DND-41 (cell line): Measurements from ENCODE around the gene TTLL11.

Experiments
- ATAC-seq: fragments of 200-7000 bp; cut with Tn5 transposase; 3 replicates; pipeline ENCODE4 v1.9.1; 2021; ENCODE audit warnings: low read depth; ENCODE audit not compliant: insufficient read depth
- DNase-seq: peaks from one replicate; pipeline ENCODE4 v3.0.0-alpha.2; 2020
- H2AFZ ChIP-seq: 2 replicates; pipeline ENCODE4 v1.6.0; 2012; ENCODE audit warnings: low read depth, low read length
- H3K27ac ChIP-seq: 2 replicates; pipeline ENCODE4 v1.5.1; 2012; ENCODE audit warnings: low read length, inconsistent platforms
- H3K27me3 ChIP-seq: fragments of 200-600 bp; sonication (generic); 2 replicates; pipeline ENCODE4 v1.6.0; 2012; ENCODE audit warnings: low read length, mild to moderate bottlenecking, inconsistent platforms; ENCODE audit not compliant: insufficient read depth, poor library complexity
- H3K36me3 ChIP-seq: 2 replicates; pipeline ENCODE4 v1.5.1; 2012; ENCODE audit warnings: low read length, inconsistent platforms; ENCODE audit not compliant: insufficient read depth
- H3K4me1 ChIP-seq: 2 replicates; pipeline ENCODE4 v1.5.1; 2012; ENCODE audit warnings: mild to moderate bottlenecking, low read length; ENCODE audit not compliant: insufficient read depth
- H3K4me2 ChIP-seq: 2 replicates; pipeline ENCODE4 v1.6.0; 2012; ENCODE audit warnings: mild to moderate bottlenecking, moderate library complexity, low read length, inconsistent platforms; ENCODE audit not compliant: insufficient read depth
- H3K4me3 ChIP-seq, 2 experiments: fragments of 200-600 bp in 1 of 2; shearing (Covaris generic) in 1 of 2; 2 replicates each; pipeline ENCODE4 v1.5.1; 2012 to 2016; ENCODE audit warnings: inconsistent platforms in 2 of 2, low read length in 2 of 2, mild to moderate bottlenecking in 2 of 2, low read depth in 1 of 2, moderate library complexity in 1 of 2
- H3K79me2 ChIP-seq: 2 replicates; pipeline ENCODE4 v1.6.0; 2012; ENCODE audit warnings: low read length, inconsistent platforms; ENCODE audit not compliant: insufficient read depth
- H3K9ac ChIP-seq: 2 replicates; pipeline ENCODE4 v1.6.0; 2012; ENCODE audit warnings: low read depth, mild to moderate bottlenecking, inconsistent platforms, low read length, moderate library complexity
- H3K9me3 ChIP-seq: 2 replicates; pipeline ENCODE4 v1.5.1; 2012; ENCODE audit warnings: low read length, moderate library complexity, mild to moderate bottlenecking, inconsistent platforms; ENCODE audit not compliant: insufficient read depth, severe bottlenecking
- H4K20me1 ChIP-seq: 2 replicates; pipeline ENCODE4 v1.6.0; 2012; ENCODE audit warnings: low read length; ENCODE audit not compliant: insufficient read depth
- EZH2 ChIP-seq: IDR thresholded peaks from 3 replicates; pipeline ENCODE4 v1.6.1; 2012; ENCODE audit warnings: borderline replicate concordance, low read depth, mild to moderate bottlenecking, moderate library complexity, low read length, inconsistent platforms; ENCODE audit not compliant: severe bottlenecking
- TF ChIP-seq, protein P1 (sequence below): IDR thresholded peaks from 2 replicates; pipeline ENCODE4 v1.5.1; 2012; ENCODE audit warnings: borderline replicate concordance, low read length, moderate library complexity, mild to moderate bottlenecking; ENCODE audit not compliant: poor library complexity, severe bottlenecking; ENCODE audit errors: extremely low read depth

Gene TTLL11

DNA sequence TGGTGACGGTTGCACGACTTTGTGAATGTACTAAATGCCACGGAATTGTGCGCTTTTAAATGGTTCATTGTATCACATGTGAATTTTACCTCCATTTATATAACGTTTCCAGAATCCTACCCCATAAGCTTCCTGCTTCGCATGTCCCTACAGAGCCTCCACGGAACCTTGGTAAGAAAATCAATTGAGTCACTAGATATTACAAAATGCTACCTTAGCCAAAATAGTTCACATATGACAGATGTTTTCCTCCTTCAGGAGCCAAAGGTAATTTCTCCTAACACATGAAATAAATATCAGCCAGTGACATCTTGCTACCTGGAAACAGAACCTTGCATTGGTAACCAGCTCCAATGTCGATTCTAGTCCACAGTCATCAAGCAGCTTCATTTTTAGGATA is 125.1 kb downstream of the TTLL11 start:
- Histone ChIP-seq H3K27ac (no peak overlapping the region), H3K9me3 (no peaks in the 10 kb centered on the region), H3K4me3 (no peak overlapping the region), H3K4me1 (no peaks in the 10 kb centered on the region), H3K27me3 (no peaks in the 10 kb centered on the region), H4K20me1 (no peaks in the 10 kb centered on the region), H3K9ac (no peak overlapping the region), H3K4me2 (no peak overlapping the region), H3K36me3 (no peaks in the 10 kb centered on the region), H3K79me2 (no peaks in the 10 kb centered on the region), H2AFZ (no peak overlapping the region)
- no peak for TF ChIP-seq EZH2
- TF ChIP-seq, protein P1, sequence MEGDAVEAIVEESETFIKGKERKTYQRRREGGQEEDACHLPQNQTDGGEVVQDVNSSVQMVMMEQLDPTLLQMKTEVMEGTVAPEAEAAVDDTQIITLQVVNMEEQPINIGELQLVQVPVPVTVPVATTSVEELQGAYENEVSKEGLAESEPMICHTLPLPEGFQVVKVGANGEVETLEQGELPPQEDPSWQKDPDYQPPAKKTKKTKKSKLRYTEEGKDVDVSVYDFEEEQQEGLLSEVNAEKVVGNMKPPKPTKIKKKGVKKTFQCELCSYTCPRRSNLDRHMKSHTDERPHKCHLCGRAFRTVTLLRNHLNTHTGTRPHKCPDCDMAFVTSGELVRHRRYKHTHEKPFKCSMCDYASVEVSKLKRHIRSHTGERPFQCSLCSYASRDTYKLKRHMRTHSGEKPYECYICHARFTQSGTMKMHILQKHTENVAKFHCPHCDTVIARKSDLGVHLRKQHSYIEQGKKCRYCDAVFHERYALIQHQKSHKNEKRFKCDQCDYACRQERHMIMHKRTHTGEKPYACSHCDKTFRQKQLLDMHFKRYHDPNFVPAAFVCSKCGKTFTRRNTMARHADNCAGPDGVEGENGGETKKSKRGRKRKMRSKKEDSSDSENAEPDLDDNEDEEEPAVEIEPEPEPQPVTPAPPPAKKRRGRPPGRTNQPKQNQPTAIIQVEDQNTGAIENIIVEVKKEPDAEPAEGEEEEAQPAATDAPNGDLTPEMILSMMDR: no peak
- DNase-seq (no peak), ATAC-seq (no peak)

GRCh38 chr9:121966706-121967105 is 126.4 kb downstream of the TTLL11 start:
- no peak overlapping the region for H3K9ac ChIP-seq
- no peak overlapping the region for H2AFZ ChIP-seq
- H3K4me1 ChIP-seq: no peaks in the 10 kb centered on the region
- H4K20me1 ChIP-seq: no peaks in the 10 kb centered on the region
- H3K36me3 ChIP-seq: no peaks in the 10 kb centered on the region
- H3K79me2 ChIP-seq: no peaks in the 10 kb centered on the region
- no peaks in the 10 kb centered on the region for H3K27me3 ChIP-seq
- TF ChIP-seq, protein P1: no peak
- no peak for TF ChIP-seq EZH2
- no peaks in the 10 kb centered on the region for H3K9me3 ChIP-seq
- H3K4me3 ChIP-seq: no peak overlapping the region
- H3K4me2 ChIP-seq: no peak overlapping the region
- ATAC-seq (no peak), DNase-seq (no peak)
- no peak overlapping the region for H3K27ac ChIP-seq

- no peaks in the 10 kb centered on the region for H3K4me1 ChIP-seq
- DNase-seq (no peak), ATAC-seq (no peak)
- no peak overlapping the region for H3K4me2 ChIP-seq
- no peaks in the 10 kb centered on the region for H3K36me3 ChIP-seq
- H3K79me2 ChIP-seq: no peaks in the 10 kb centered on the region
- H3K9me3 ChIP-seq: no peaks in the 10 kb centered on the region
- no peaks in the 10 kb centered on the region for H4K20me1 ChIP-seq
- H3K27me3 ChIP-seq: no peaks in the 10 kb centered on the region
- no peak overlapping the region for H3K4me3 ChIP-seq
- no peak overlapping the region for H2AFZ ChIP-seq
- no peak overlapping the region for H3K27ac ChIP-seq
- H3K9ac ChIP-seq: no peak overlapping the region
- TF ChIP-seq, protein P1: no peak
Observed at GRCh38 chr9:121963528-121963995, 129.5 kb downstream of the TTLL11 start.

GRCh38 chr9:121962421-121962820 is 130.7 kb downstream of the TTLL11 start:
- Histone ChIP-seq H4K20me1 (no peaks in the 10 kb centered on the region), H3K27me3 (no peaks in the 10 kb centered on the region), H3K9me3 (no peaks in the 10 kb centered on the region), H3K36me3 (no peaks in the 10 kb centered on the region), H2AFZ (no peak overlapping the region), H3K4me3 (no peak overlapping the region), H3K4me2 (no peak overlapping the region), H3K79me2 (no peaks in the 10 kb centered on the region), H3K27ac (no peak overlapping the region), H3K9ac (no peak overlapping the region), H3K4me1 (no peaks in the 10 kb centered on the region)
- no peak for DNase-seq
- TF ChIP-seq EZH2: no peak
- TF ChIP-seq, protein P1: no peak
- ATAC-seq: no peak
